IMR-90 (cell line): ENCODE data around the gene RTP4. TPM values are rescaled to one million over a fixed set of nuclear protein-coding genes. Genes with fewer than 3 reads are reported as not detected.

Source experiments
- ATAC-seq: fragments of 200-7000 bp; cut with Tn5 transposase; 2 replicates; pipeline ENCODE4 v1.9.1; 2020; ENCODE audit warnings: low read depth, mild to moderate bottlenecking, moderate library complexity
- BruUV-seq: library from RNA; stranded (reverse); fragments of 400-500 nt; replicated peaks from 2 replicates; lab custom pipeline; 2021; lab: Mats Ljungman, UMichigan
- CTCF ChIA-PET: fragments of 300-600 bp; formaldehyde crosslinking; extraction: SDS; loops from one replicate; lab custom pipeline; 2021; ENCODE audit warnings: antibody characterized with exemption; lab: Yijun Ruan, JAX
- POLR2A ChIA-PET: fragments of 300-600 bp; sonication (Branson Sonifier 250); formaldehyde crosslinking; loops from one replicate; lab custom pipeline; 2022; ENCODE audit warnings: antibody characterized with exemption; ENCODE audit not compliant: unreplicated experiment; lab: Charles Lee
- DNase-seq: peaks from one replicate; pipeline ENCODE4 v3.0.0; 2013
- H2AFZ ChIP-seq: replicated peaks from 2 replicates; pipeline ENCODE3; 2013; ENCODE audit warnings: low read length, mild to moderate bottlenecking; ENCODE audit not compliant: poor library complexity
- H2AK5ac ChIP-seq: 2 replicates; pipeline ENCODE4 v1.6.1; 2013; ENCODE audit warnings: low read depth, low read length, inconsistent platforms
- H2AK9ac ChIP-seq: replicated peaks from 2 replicates; pipeline ENCODE3; 2013; ENCODE audit warnings: mild to moderate bottlenecking, low read depth, low read length, moderate library complexity; ENCODE audit not compliant: poor library complexity
- H2BK120ac ChIP-seq: 2 replicates; pipeline ENCODE4 v1.6.1; 2013; ENCODE audit warnings: low read depth, low read length, inconsistent platforms
- H2BK15ac ChIP-seq: 3 replicates; pipeline ENCODE4 v1.6.1; 2013; ENCODE audit warnings: low read depth, low read length, inconsistent platforms
- H2BK20ac ChIP-seq: 2 replicates; pipeline ENCODE4 v1.6.1; 2013; ENCODE audit warnings: low read depth, mild to moderate bottlenecking, inconsistent platforms, low read length, moderate library complexity
- H2BK5ac ChIP-seq: 2 replicates; pipeline ENCODE4 v1.6.1; 2013; ENCODE audit warnings: mild to moderate bottlenecking, low read depth, low read length, inconsistent platforms; ENCODE audit not compliant: poor library complexity, severe bottlenecking
- H3K14ac ChIP-seq: replicated peaks from 2 replicates; pipeline ENCODE4 v1.6.1; 2013; ENCODE audit warnings: low read depth, low read length, inconsistent platforms
- H3K18ac ChIP-seq: 2 replicates; pipeline ENCODE4 v1.6.1; 2013; ENCODE audit warnings: low read depth, low read length, control low read depth
- H3K23ac ChIP-seq: 2 replicates; pipeline ENCODE4 v1.6.1; 2013; ENCODE audit warnings: low read depth, low read length, inconsistent platforms
- H3K27ac ChIP-seq: 2 replicates; pipeline ENCODE4 v1.5.1; 2013; ENCODE audit warnings: mild to moderate bottlenecking, control low read depth, low read length; ENCODE audit not compliant: insufficient read depth
- H3K27me3 ChIP-seq: 2 replicates; pipeline ENCODE4 v1.6.1; 2013; ENCODE audit warnings: low read length; ENCODE audit not compliant: control insufficient read depth, insufficient read depth
- H3K36me3 ChIP-seq: 2 replicates; pipeline ENCODE4 v1.6.1; 2013; ENCODE audit warnings: low read length, mixed read lengths; ENCODE audit not compliant: control insufficient read depth, insufficient read depth
- H3K4ac ChIP-seq: 2 replicates; pipeline ENCODE4 v1.6.1; 2013; ENCODE audit warnings: low read depth, low read length, inconsistent platforms
- H3K4me1 ChIP-seq: 2 replicates; pipeline ENCODE4 v1.6.1; 2013; ENCODE audit warnings: low read length, mixed read lengths; ENCODE audit not compliant: control insufficient read depth, insufficient read depth
- H3K4me2 ChIP-seq: 2 replicates; pipeline ENCODE4 v1.6.1; 2013; ENCODE audit warnings: low read depth, mild to moderate bottlenecking, control low read depth, low read length, moderate library complexity
- H3K4me3 ChIP-seq: 2 replicates; pipeline ENCODE4 v1.5.1; 2013; ENCODE audit warnings: low read depth, mild to moderate bottlenecking, control low read depth, low read length, moderate library complexity; ENCODE audit not compliant: insufficient read depth
- H3K56ac ChIP-seq: 2 replicates; pipeline ENCODE4 v1.6.1; 2013; ENCODE audit warnings: low read length, inconsistent platforms; ENCODE audit not compliant: insufficient read depth; ENCODE audit errors: extremely low read depth
- H3K79me1 ChIP-seq, 2 experiments: 2 replicates each; pipeline ENCODE4 v1.6.1; 2013; ENCODE audit warnings: low read length in 2 of 2, inconsistent platforms in 1 of 2, low read depth in 1 of 2
- H3K9ac ChIP-seq: 2 replicates; pipeline ENCODE4 v1.6.1; 2013; ENCODE audit warnings: low read depth, low read length, control low read depth
- H3K9me1 ChIP-seq: 2 replicates; pipeline ENCODE4 v1.6.1; 2013; ENCODE audit warnings: low read length, inconsistent platforms; ENCODE audit not compliant: insufficient read depth
- H3K9me3 ChIP-seq: 2 replicates; pipeline ENCODE4 v1.6.1; 2013; ENCODE audit warnings: low read length; ENCODE audit not compliant: control insufficient read depth, insufficient read depth
- H4K20me1 ChIP-seq: 2 replicates; pipeline ENCODE4 v1.6.1; 2013; ENCODE audit warnings: low read length, inconsistent platforms; ENCODE audit not compliant: insufficient read depth
- H4K5ac ChIP-seq: 2 replicates; pipeline ENCODE4 v1.6.1; 2013; ENCODE audit warnings: mild to moderate bottlenecking, low read depth, low read length, control low read depth
- H4K8ac ChIP-seq, 2 experiments: 2 replicates each; pipeline ENCODE4 v1.6.1; 2013; ENCODE audit warnings: low read depth in 2 of 2, low read length in 2 of 2, control low read depth in 1 of 2, inconsistent platforms in 1 of 2
- H4K91ac ChIP-seq: 2 replicates; pipeline ENCODE4 v1.6.1; 2013; ENCODE audit warnings: low read depth, low read length, inconsistent platforms; ENCODE audit not compliant: insufficient read depth
- ELK1 ChIP-seq: fragments of 150-350 bp; IDR thresholded peaks from 2 replicates; pipeline ENCODE4 v1.6.1; 2016; ENCODE audit warnings: low read depth, mild to moderate bottlenecking, low read length, moderate library complexity, borderline replicate concordance
- MAFK ChIP-seq: IDR thresholded peaks from 2 replicates; pipeline ENCODE4 v1.6.1; 2012; ENCODE audit warnings: low read depth, low read length, improper control_type of control experiment
- MAZ ChIP-seq: IDR thresholded peaks from 2 replicates; pipeline ENCODE4 v1.6.1; 2012; ENCODE audit warnings: low read depth, mild to moderate bottlenecking, low read length, improper control_type of control experiment, moderate library complexity, borderline replicate concordance
- NFE2L2 ChIP-seq: fragments of 150-350 bp; IDR thresholded peaks from 2 replicates; pipeline ENCODE4 v1.6.1; 2016; ENCODE audit warnings: low read depth, mild to moderate bottlenecking, low read length
- POLR2A ChIP-seq: IDR thresholded peaks from 2 replicates; pipeline ENCODE4 v1.6.1; 2012; ENCODE audit warnings: mild to moderate bottlenecking, low read depth, low read length
- RAD21 ChIP-seq: IDR thresholded peaks from 2 replicates; pipeline ENCODE4 v1.6.1; 2012; ENCODE audit warnings: low read length, improper control_type of control experiment
- RCOR1 ChIP-seq: IDR thresholded peaks from 2 replicates; pipeline ENCODE4 v1.6.1; 2012; ENCODE audit warnings: mild to moderate bottlenecking, low read length, improper control_type of control experiment; ENCODE audit not compliant: insufficient replicate concordance
- RFX5 ChIP-seq: IDR thresholded peaks from 2 replicates; pipeline ENCODE4 v1.8.0; 2012; ENCODE audit warnings: low read depth, mild to moderate bottlenecking, low read length, moderate library complexity
- WGBS, 2 experiments: methylation state at CpG; one replicate each; pipeline versions ENCODE4 v1.1.5 to v1.1.7; 2013; ENCODE audit warnings: missing lambda C conversion rate in 2 of 2; ENCODE audit not compliant: insufficient read length in 1 of 2; ENCODE audit errors: extremely low coverage in 2 of 2; 5-methylcytosine and 5-hydroxymethylcytosine counted together
- dilution Hi-C: fragments of 300-500 bp; cut with HindIII; formaldehyde crosslinking; loops from one replicate; pipeline ENCODE4 v1.14.3; 2018; ENCODE audit warnings: low sequenced_read_pairs; ENCODE audit not compliant: unreplicated experiment
- in situ Hi-C: fragments of 300-500 bp; cut with MboI; formaldehyde crosslinking; loops from 3 replicates; pipeline ENCODE4 v1.14.3; 2019; ENCODE audit warnings: low sequenced_read_pairs, inconsistent platforms, mixed read lengths
- intact Hi-C: fragments of 100-400 bp; cut with micrococcal nuclease; formaldehyde crosslinking; loops from 2 replicates; pipeline ENCODE4 v1.10.0; 2022
- polyA plus RNA-seq, 3 experiments: library from polyadenylated mRNA; depleted of rRNA; stranded (reverse); fragments of >200 nt; gene quantifications; 2 replicates each; pipeline ENCODE4 v1.2.3, GENCODE V29; 2012; ENCODE audit warnings: low replicate concordance in 1 of 3
- total RNA-seq: library from RNA; depleted of rRNA; stranded (reverse); fragments of >200 nt; gene quantifications from 2 replicates; pipeline ENCODE4 v1.2.3, GENCODE V29; 2012

Gene RTP4
- total and polyA plus RNA-seq, 2 of the 4 experiments (the other 2 are of a cell fraction) = not detected

GRCh38 chr3:187325632-187326031, 42.6 kb upstream of the RTP4 start:
- BruUV-seq = no TSS peak
- Histone ChIP-seq H4K91ac (no peak overlapping the region), H2BK5ac (no peak overlapping the region), H3K9ac (no peak overlapping the region), H4K20me1 (no peaks in the 10 kb centered on the region), H3K23ac (no peak overlapping the region), H2BK120ac (no peak overlapping the region), H3K4ac (no peak overlapping the region), H3K9me3 (no peaks in the 10 kb centered on the region), H3K56ac (no peak overlapping the region), H4K5ac (no peak overlapping the region), H2BK20ac (no peak overlapping the region), H2BK15ac (no peak overlapping the region), H3K9me1 (no peaks in the 10 kb centered on the region), H3K4me1 (no peaks in the 10 kb centered on the region), H3K27me3 (peaks cover 20% of the 10 kb centered on the region), H3K27ac (no peak overlapping the region), H3K4me2 (no peak overlapping the region), H2AK9ac (no peak overlapping the region), H3K79me1 (no peaks in the 10 kb centered on the region), H4K8ac (no peak overlapping the region), H3K18ac (no peak overlapping the region), H3K36me3 (no peaks in the 10 kb centered on the region), H2AFZ (no peak overlapping the region), H3K14ac (no peak overlapping the region), H3K4me3 (no peak overlapping the region), H2AK5ac (no peak overlapping the region)
- POLR2A ChIA-PET = no interaction called here
- DNase-seq (no peak), ATAC-seq (no peak)
- CTCF ChIA-PET = interaction anchor here (1.3 kb wide), 1 partner anchor 353 kb away, joined by 4 read pairs; no protein-coding TSS in a partner anchor
- TF ChIP-seq RAD21 = no peak
- TF ChIP-seq RFX5 = no peak
- no peak for TF ChIP-seq NFE2L2
- TF ChIP-seq MAZ = no peak
- no peak for TF ChIP-seq ELK1
- TF ChIP-seq MAFK = no peak
- no peak for TF ChIP-seq POLR2A
- TF ChIP-seq RCOR1 = no peak
- WGBS, 2 experiments = no CpG with 5 or more reads among the region's 5 CpGs
- in situ Hi-C loops = no loop called here
- dilution Hi-C loops = no loop called here
- intact Hi-C loops = no loop called here
